ENCODE measurements around the gene RAB31.

- no peak for TF ChIP-seq CTCF (conservative IDR thresholded peaks at IDR 0.05 in 1 of 2, IDR thresholded peaks at IDR 0.05 in 1 of 2; ENCODE audit: extremely low read depth in 1 of 2, insufficient read depth in 1 of 2, low read depth in 1 of 2, low read length in 2 of 2)
- no peak for TF ChIP-seq EZH2 (IDR thresholded peaks at IDR 0.05; ENCODE audit: borderline replicate concordance, low read length)
Observed at GRCh38 chr18:9817286-9817685, 109.2 kb downstream of the RAB31 start.
